GM21529 (cell line): Measurements from ENCODE around the gene STARD3NL.
"Not testable (repeated sequence)": the region's sequence is repeated elsewhere in the genome, so short reads cannot be mapped to it uniquely, and the experiment has no call there.

Source experiments
- ATAC-seq: cut with Tn5 transposase; IDR thresholded peaks from one replicate; pipeline ENCODE4 v1.9.1; 2021; ENCODE audit not compliant: unreplicated experiment

STARD3NL gene

GRCh38 chr7:38262545-38262944 lies 84.5 kb downstream of the STARD3NL start:
- ATAC-seq: no peak

GRCh38 chr7:38263274-38263673 lies 85.2 kb downstream of the STARD3NL start:
- not testable (repeated sequence) for ATAC-seq

GRCh38 chr7:38264602-38265001 lies 86.6 kb downstream of the STARD3NL start:
- ATAC-seq: not testable (repeated sequence)

DNA sequence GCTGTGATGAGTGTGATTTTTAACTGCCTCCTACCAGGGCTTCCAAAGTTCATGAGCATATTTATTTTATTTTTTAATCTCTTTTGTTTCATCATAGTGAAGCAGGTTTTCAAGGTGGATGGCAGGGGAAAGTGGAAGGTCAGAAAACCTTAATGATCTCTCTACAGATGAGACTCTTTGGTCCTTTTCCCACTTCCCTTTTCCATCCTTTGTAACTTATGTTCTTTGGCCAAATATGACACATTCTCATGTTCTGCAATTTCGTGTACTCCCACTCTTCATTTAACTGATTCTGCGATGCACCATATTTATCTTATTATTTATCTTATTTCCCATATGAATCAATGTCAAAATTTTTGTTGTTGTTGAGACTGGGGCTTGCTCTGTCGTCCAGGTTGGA lies 87.9 kb downstream of the STARD3NL start:
- not testable (repeated sequence) for ATAC-seq

DNA sequence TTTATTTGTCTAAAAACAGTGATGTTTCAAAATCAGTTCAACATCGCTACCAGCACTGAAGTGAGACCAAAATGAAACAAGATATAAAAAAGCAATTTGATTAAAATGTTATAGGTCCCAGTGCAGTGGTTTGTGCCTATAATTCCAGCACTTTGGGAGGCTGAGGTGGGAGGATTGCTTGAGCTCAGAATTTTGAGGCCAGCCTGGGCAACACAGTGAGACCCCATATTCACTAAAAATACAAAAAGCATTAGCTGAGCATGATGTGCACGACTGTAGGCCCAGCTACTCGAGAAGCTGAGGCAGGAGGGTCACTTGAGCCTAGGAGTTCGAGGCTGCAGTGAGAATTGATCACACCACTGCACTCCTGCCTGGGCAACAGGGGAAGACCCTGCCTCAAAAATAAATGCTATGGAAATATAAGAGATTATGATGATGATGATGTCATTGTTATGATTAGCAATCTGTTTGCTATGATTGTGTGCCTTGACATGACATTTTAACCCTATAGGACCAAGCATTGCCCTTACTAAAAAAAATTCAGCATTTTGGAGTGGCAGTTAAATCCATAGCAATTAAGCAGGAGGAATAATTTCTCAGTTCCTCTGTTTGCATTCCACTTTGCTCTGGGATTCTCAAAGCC lies 91.8 kb downstream of the STARD3NL start:
- ATAC-seq: not testable (repeated sequence)

GRCh38 chr7:38270405-38270804 lies 92.4 kb downstream of the STARD3NL start:
- peak; percentile 49 for ATAC-seq

DNA sequence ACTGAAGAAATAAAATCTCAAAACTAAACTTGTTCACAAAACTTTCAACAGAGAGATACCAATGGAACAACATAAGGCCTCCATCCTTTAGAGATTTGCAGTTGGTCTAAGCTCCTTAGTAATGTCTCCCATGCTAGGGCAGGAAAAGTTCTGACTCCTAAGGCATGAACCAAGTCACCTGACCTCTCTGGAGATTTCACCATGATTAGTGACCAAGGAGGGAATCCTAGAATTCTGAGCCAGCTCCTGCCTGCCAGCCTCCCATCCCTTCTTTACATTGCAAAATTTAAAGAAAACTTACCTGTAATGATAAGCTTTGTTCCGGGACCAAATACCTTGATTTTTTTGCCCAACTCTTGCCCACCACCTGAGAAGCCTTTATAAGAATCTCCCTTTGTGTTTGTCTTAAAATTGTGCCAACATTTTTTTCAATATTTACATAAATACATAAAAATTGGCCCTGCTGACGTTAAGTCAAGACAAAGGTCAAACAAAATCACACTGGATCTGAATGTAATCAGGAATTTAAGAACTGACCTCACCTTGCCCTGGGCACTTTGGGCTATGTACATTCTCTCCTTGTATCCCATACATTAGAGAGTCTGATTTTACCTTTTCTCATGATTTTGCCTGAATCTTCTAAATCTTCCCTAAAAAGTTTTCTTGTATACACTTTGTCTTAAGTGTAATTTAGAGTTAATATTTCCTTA lies 95.4 kb downstream of the STARD3NL start, which contains the start of gene TARP:
TSS of gene TARP (minus strand) at position 351 of the 710 bp plus-strand sequence.
- no peak for ATAC-seq

DNA sequence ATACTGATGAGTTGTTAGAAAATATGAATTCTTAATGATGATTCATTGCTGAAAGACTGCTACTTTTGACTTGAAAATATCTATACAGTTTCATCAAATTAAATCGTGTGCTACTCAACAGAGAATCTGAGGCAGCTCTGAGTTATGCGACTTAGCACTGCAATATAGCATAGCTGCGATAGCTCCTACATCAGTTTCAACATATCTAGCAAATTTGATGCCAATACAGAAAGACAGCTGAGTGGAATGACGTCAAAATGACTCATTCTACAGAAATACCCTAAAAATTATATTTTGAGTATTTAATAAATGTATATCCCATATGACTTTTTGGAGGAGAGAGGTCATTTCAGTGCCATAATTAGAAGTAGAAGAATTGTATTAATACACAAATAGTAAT lies 96.4 kb downstream of the STARD3NL start:
- no peak for ATAC-seq

DNA sequence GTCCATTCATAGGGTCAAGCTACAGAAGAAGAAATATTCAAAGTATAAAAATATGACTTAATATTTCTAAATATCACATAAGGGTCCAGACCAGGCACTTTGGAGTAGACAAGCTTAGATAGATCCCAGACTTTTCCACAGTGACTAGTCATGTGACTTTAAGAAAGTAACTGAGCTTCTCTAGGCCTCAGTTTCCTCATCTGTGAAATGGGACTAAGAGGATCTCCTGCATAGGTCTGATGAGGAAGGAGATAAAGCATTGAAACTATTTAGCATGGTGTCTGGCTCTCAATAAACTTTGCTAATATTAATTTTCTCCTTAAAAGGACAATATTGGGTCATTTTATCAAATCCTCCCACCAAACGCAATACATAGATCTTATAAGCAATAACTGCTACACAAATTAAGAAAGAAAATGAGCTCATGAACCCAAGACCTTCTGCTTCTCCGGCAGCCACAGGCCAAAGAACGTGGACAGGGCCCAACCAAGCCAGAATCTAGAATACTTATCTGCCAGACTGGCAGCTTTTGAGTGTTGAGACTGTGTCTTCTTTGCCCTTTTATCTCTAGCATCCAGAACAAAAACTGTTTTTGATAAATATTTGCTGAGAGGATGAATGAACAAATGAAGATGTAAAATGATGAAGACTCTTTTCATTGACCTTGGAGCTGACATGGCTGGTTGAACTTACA lies 97.0 kb downstream of the STARD3NL start:
- no peak for ATAC-seq

GRCh38 chr7:38276096-38276877 lies 98.2 kb downstream of the STARD3NL start:
- ATAC-seq: no peak

- ATAC-seq: no peak
Observed at GRCh38 chr7:38280000-38280399, 102.0 kb downstream of the STARD3NL start.
